ENCODE measurements around the gene FAM210B.

DNA sequence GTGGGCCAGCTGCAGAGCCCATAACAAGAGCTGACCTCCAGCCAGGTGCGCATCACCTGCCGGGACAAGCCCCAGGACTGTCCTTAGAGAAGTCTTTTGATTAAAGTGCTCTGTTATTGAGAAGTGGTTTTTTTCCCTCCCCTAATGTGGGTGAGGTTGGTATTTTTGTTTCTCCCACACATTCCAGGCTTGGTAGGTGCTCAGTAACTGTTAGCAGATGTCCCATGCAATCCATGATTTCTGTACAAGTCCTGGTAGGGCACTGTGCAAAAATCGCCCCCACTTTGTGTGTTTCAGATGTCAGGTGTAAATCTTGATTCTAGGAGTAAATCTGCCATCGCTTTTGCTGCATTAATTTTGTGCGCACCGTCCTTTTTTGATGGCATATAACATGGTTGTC, 4.7 kb downstream of the FAM210B start:
- TF ChIP-seq GATA3 (IDR thresholded peaks at IDR 0.05; ENCODE audit: low read depth, low read length) (no peak), GATA2 (IDR thresholded peaks at IDR 0.05; ENCODE audit: low read depth, low read length) (no peak)

All from SH-SY5Y (cell line).